ENCODE data around the gene OSBPL2.

The OSBPL2 gene

DNA sequence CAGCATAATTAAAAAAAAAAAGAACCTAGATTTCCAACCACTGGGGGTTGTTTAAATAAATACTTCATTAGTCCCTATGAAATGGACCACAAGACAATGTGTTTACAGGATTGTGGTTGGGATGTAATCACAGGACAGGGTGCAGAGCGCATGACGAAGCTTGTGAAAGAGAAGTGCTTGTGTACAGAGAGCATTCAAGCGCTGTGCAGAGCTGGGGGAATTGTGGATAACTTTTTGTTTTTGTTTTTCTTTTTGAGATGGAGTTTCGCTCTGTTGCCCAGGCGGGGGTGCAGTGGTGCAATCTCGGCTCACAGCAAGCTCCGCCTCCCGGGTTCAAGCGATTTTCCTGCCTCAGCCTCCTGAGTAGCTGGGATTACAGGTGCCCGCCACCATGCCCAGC lies 106.5 kb downstream of the OSBPL2 start:
- DNase-seq (ENCODE audit: low spot score) = no peak
